ENCODE results near the gene VPREB3. TPM values are rescaled to one million over a fixed set of nuclear protein-coding genes. Genes with fewer than 3 reads are reported as not detected.

VPREB3 gene
- total RNA-seq, 2 donors from 2014 or later, result not detected

- intact Hi-C loops (cut with DNase I), result loop anchor here (5.0 kb wide), 1 partner anchor 84 kb away; no protein-coding TSS in a partner anchor
- no peaks in the 10 kb centered on the region for H3K27me3 ChIP-seq
- DNase-seq (no peak), ATAC-seq (no peak)
- H3K9me3 ChIP-seq, result no peaks in the 10 kb centered on the region
- WGBS, 2 donors, result 60 to 77% methylated on average over 1 to 10 of the region's 17 CpGs
- peaks cover 18% of the 10 kb centered on the region for H3K4me1 ChIP-seq
- H3K27ac ChIP-seq, result no peak overlapping the region
- TF ChIP-seq CTCF (IDR thresholded peaks at IDR 0.05) (no peak), POLR2A (IDR thresholded peaks at IDR 0.05) (no peak)
- H3K4me3 ChIP-seq, result no peak overlapping the region
- H3K36me3 ChIP-seq (replicated peaks in 1 of 2; ENCODE audit: insufficient read depth in 1 of 2, low read depth in 2 of 2), result no peaks in the 10 kb centered on the region
Observed at GRCh38 chr22:23763579-23763945, 9.3 kb upstream of the VPREB3 start.

DNA sequence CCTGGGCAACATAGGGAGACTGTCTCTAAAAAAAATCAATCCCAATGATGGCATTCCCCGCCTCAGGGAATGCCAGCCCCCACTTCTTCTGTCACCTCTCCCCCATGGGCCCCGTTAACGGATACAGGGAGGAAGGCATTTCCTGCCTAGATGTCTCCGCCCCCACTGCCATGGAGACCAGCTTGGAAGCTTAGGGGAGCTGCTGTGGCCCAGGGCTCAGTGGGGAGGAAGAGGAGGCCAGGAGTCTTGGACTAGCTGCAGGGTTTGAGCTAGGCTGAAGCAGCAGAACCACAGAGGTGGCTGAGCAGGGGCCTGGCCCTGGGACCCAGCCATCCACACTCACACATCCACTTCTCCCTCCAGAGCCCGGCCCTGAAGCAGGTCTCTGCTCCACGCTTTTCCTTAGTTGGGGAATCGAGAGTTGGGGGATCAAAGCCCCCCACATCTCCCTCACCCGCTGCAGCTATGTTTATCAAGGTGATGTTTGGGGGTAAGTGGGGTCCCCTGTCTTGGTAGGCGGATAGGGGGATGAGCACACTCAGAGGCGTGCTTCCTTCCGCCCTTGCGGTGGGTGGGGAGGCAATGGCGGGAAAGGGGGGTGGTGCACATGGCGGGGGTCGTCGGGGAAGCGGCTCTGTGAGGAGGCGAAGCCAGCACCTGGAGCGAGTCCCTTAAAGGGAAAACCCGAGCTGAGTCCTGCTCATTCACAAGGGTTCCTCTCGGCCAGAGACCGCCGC, 8.8 kb upstream of the VPREB3 start, which contains the start of gene C22orf15:
Gene C22orf15, plus strand, starts transcription at position 149 of the 737 bp plus-strand sequence. Its CDS starts 317 bp downstream, at position 466.
- H3K27ac ChIP-seq, result no peak within 1 kb of the TSS
- H3K4me1 ChIP-seq, result peaks cover 15% of the 10 kb centered on the region
- no peak for ATAC-seq

GRCh38 chr22:23760056-23760455, 5.8 kb upstream of the VPREB3 start:
- Histone ChIP-seq H3K4me1 (no peaks in the 10 kb centered on the region), H3K9me3 (no peaks in the 10 kb centered on the region), H3K4me3 (no peak overlapping the region), H3K27ac (no peak overlapping the region), H3K27me3 (no peaks in the 10 kb centered on the region), H3K36me3 (replicated peaks in 1 of 2; ENCODE audit: insufficient read depth in 1 of 2, low read depth in 2 of 2) (no peaks in the 10 kb centered on the region)
- 81 to 92% methylated on average over 5 to 6 of the region's 6 CpGs for WGBS, 2 donors
- DNase-seq (no peak), ATAC-seq (no peak)
- intact Hi-C loops (cut with DNase I), result loop anchor here (5.0 kb wide), 1 partner anchor 87 kb away; no protein-coding TSS in a partner anchor
- TF ChIP-seq CTCF (IDR thresholded peaks at IDR 0.05) (no peak), POLR2A (IDR thresholded peaks at IDR 0.05) (no peak)

More for the DNA sequence above, 8.8 kb upstream of the VPREB3 start, which contains the start of gene C22orf15:
- no peak for DNase-seq
- TF ChIP-seq CTCF (IDR thresholded peaks at IDR 0.05), result no peak
- TF ChIP-seq POLR2A (IDR thresholded peaks at IDR 0.05), result no peak
- no peaks in the 10 kb centered on the region for H3K36me3 ChIP-seq (replicated peaks in 1 of 2; ENCODE audit: insufficient read depth in 1 of 2, low read depth in 2 of 2)
- WGBS, 2 donors, result 68 to 76% methylated on average over 20 to 22 of the region's 23 CpGs
- H3K27me3 ChIP-seq, result no peaks in the 10 kb centered on the region
- intact Hi-C loops (cut with DNase I), result loop anchor here (5.0 kb wide), 1 partner anchor 84 kb away; no protein-coding TSS in a partner anchor
- no peaks in the 10 kb centered on the region for H3K9me3 ChIP-seq
- no peak within 1 kb of the TSS for H3K4me3 ChIP-seq

GRCh38 chr22:23759566-23759965, 5.3 kb upstream of the VPREB3 start:
- Histone ChIP-seq H3K27ac (no peak overlapping the region), H3K9me3 (no peaks in the 10 kb centered on the region)
- no peak for ATAC-seq

More at GRCh38 chr22:23759566-23759965, 5.3 kb upstream of the VPREB3 start:
- 82 to 83% methylated on average over 4 of the region's 4 CpGs for WGBS, 2 donors
- Histone ChIP-seq H3K4me3 (no peak overlapping the region), H3K4me1 (no peaks in the 10 kb centered on the region), H3K36me3 (replicated peaks in 1 of 2; ENCODE audit: insufficient read depth in 1 of 2, low read depth in 2 of 2) (no peaks in the 10 kb centered on the region), H3K27me3 (no peaks in the 10 kb centered on the region)
- TF ChIP-seq CTCF (IDR thresholded peaks at IDR 0.05), result no peak
- TF ChIP-seq POLR2A (IDR thresholded peaks at IDR 0.05), result no peak
- intact Hi-C loops (cut with DNase I), result no loop called here
- DNase-seq, result no peak

Measured in body of pancreas (tissue), 4 donors.